GM18519 (cell line): ENCODE results near the gene FHIT.
"Not testable (repeated sequence)": the region's sequence is repeated elsewhere in the genome, so short reads cannot be mapped to it uniquely, and the experiment has no call there.

Experiments
- ATAC-seq: cut with Tn5 transposase; IDR thresholded peaks from one replicate; pipeline ENCODE4 v1.9.1; 2021; ENCODE audit warnings: mild to moderate bottlenecking, moderate library complexity; ENCODE audit not compliant: unreplicated experiment, low FRiP score

Gene FHIT

DNA sequence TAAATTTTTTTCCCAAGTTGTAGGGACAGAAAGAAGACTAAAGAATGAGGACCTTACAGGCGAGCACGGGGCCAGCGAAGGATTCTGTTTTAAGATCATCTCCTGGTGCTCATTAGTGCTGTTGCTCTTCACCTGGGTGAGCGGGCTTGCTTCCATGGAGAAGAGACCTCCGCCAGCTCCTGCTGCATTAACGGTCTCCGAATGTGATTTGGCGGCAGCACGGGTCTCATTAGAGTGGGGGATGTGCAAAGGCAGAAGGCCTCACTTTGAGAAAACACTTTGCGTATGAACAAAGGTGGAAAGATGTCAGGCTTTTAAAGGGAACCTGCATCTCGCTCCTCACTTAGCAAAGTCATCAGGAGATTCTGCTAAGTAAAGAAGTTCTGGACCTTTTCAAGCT lies 1448.0 kb downstream of the FHIT start:
- ATAC-seq: no peak

DNA sequence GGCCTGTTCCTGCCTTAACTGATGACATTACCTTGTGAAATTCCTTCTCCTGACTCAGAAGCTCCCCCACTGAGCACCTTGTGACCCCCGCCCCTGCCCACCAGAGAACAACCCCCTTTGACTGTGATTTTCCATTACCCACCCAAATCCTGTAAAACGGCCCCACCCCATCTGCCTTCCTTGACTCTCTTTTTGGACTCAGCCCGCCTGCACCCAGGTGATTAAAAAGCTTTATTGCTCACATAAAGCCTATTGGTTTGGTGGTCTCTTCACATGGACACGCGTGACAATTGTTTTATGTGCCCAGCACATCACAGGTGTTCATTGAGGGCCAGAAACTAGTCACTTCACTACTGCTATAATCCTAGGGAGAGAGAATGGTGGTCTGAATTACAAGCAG lies 1448.8 kb downstream of the FHIT start:
- not testable (repeated sequence) for ATAC-seq

DNA sequence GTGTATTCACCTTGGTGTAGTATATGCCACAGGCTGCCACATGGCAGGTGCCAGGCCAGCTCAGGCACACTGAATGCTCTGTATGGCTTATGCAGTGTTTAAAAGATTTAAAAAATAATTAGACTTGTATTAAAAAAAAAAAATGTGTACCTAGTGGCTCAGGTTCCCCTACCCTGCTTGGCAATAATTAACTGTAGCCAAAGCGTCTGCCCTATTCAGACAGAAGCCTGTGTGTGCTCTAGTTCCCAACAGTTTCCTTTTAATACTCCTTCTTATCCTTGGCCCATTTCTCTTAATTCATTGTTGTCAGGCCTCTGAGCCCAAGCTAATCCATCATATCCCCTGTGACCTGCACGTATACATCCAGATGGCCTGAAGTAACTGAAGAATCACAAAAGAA lies 1449.2 kb downstream of the FHIT start:
- ATAC-seq: no peak

DNA sequence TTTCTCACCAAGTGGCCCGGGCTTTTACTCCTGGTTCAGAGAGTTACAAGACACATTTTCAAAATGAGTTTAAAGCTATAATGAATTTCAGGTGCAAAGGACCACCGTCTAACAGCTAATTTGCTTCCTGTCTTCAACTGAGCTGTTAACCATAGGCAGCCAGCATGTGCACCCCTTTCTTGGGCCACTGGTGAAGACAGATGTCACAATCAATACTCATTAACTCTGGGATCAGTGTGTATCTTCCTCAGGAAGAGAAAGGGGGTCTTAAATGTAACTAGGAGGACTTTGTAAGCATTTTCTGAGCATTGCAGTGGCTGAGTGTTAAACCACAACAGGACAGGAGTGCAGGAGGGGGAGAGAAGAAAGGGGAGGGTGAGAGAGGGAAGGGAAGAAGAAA lies 1450.8 kb downstream of the FHIT start:
- no peak for ATAC-seq

DNA sequence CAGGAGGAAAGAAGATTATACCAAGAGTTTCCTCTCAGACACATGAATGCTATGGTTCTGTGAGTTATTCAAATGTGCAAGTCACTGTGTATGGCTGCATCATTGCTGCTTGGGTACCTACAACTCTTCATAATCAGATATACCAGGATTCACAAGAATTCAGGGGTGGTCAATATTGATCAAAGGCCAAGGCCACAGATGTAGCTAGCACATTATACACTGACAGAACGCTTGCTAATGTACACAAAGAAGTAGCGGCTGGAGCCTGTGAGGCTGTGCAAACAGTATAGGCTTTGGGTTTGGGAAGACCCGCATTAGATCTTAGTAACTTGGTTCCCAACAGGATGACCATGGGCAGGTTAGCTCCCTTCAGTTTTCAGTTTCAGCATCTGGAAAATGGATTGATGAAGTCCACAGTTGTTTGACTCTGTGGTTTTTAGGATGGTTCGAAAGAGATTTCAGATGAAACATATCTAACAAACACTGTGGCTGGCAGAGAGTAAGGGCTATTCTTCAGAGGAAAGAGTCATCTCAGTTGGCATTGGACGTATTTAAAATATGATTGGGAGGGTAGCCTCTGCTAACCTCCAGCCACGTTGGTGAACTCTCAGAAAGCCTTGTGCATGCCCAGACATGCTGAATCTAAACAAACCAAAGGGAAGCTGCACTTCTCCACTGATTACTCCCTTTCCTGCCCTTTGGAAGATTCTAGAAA lies 1452.7 kb downstream of the FHIT start:
- no peak for ATAC-seq

DNA sequence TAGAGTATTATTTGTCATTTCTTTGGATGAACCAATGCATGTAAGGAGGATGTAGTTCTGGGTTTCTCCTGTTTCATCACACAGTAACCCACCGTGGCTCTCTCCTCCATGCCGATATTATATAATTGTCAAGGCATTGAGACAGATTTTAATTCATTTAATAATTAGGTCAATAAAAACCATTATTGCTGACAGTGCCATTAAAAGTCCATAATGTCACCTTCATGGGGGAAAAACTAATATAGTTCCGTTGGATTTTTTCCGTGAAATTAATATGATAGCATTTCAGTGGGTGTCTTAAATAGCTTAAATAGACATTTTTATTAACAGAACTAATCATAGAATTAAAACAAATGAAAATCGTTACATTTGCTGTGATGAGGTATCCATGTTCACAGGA lies 1453.7 kb downstream of the FHIT start:
- no peak for ATAC-seq

DNA sequence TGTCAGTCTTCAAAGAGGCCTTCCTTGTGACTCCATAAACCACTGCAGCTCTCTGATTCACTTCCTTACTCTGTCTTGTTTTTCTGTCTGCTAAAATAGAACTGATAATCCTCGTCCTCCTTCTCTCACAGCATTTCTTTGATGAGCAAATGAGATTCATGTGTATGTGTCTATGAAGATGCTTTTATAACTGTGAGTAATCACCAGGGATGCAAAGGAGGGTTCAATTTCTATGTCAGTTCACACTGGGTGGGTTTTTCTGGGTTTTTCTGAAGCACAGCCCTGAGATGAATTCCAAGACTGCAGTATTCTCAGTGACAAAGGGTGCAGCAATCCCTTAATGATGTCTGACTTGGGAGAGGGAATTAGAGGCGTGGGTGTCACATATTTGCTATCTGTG lies 1454.8 kb downstream of the FHIT start:
- no peak for ATAC-seq

DNA sequence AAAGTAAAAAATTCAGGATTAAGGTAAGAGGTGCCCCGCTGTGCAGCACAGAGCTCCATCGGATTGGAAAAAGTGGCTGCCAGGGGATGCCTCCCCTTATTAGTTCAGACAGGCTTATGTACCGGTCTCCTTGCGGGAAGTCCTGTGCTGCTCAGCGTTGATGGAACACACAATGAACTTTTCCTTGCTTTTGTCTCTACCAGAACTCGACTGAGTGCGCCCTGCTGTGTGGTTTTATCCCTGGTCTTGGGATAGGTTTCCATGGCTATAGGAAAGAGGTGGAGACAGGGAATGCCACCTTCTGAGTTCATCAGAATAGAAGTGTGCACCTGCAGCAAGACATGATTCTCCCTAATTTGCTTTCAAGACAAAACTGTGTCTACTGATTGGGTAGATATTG lies 1455.5 kb downstream of the FHIT start:
- ATAC-seq: no peak

DNA sequence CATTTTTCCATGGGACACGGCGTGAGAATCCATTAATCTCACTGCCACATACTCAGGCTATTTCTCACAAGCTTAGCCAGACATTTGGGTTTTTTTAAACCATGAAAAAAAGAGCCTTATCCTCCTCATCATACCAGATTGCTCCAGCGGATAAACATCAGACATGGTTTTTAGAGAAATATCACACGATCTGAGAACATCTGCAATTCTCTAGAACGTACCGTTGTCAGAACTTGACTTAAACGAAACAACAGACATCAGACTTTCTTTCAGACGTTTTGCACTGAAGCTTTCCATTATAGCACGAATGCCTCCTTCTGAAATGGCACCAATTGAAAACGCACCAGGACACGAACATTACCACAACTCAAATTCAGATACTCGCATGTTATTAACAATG lies 1457.3 kb downstream of the FHIT start:
- no peak for ATAC-seq

DNA sequence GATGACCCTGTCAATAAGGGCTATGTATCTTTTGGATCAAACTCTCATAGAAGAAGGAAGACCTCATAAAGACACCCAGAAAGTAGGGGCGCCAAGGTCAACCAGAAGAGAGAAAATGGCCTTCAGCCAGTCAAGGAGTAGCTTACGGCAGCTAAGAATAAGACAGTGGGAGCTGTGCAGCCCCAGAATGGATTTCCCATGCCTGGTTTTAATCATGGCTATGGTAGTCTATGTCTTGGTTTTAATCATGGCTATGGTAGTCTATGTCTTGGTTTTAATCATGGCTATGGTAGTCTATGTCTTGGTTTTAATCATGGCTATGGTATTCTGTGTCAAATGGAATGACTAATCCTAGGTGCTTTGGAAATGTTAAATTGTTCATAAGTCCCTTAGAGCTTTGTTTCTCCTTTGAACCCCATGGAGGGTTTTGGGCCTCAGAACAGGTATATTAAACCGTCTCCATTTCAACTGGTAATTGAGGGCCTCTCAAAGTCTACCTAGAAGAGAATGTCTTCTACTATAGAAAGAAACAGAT lies 1459.4 kb downstream of the FHIT start:
- ATAC-seq: no peak

DNA sequence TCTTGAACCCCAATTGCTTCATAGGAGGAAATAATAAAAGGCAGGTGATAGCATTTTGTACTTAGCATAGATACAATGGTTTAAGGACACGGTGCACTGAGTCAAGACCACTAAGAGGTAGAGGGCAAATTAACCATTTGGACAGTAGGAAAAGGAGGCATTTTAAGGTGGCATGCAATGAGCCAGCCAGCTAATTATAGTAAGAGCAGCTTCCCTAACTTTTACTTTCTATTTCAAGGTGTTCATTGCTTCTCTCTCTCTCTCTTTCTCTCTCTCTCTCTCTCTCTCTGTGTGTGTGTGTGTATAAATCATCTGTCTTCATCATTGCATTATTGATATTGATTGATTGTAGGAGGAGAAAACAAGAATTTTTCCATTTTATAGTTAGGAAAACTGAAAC lies 1461.0 kb downstream of the FHIT start:
- ATAC-seq: no peak

DNA sequence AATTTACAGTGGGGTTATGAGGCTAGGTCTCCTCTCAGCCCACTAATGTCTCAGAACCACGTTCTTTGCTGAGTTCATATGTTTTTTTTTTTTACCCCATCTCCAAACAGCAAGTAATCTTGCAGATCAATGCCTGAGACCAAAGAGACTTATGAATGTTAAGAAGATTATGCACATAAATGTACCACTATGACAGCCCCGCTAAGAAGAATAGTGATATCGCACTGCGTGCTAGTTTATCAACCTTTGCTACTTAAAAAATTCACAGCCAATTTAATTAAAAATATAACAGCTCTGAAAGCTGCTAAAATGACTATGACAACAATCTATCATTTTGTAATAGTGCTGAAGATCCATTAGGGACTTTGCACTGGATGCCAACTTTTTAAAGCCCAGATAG lies 1462.5 kb downstream of the FHIT start:
- ATAC-seq: no peak

DNA sequence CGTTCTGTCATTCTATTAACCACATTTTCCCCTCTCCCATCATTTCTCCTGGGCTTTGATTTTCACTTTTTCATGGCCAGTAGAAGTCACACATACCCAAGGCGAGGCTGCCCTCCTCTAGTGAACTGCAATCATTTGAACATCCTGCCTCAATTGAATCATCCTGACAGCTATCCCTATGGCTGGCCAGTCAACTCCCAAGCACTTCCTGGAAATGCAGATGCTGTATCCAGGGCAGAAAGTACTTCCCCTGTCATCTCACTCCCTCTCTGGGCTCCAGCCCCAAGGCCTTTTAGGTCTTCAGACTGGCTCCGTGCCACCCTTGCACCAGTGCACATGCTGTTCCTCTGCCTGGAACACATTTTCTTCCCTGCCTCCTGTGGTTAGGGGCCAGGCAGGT lies 1463.1 kb downstream of the FHIT start:
- no peak for ATAC-seq

DNA sequence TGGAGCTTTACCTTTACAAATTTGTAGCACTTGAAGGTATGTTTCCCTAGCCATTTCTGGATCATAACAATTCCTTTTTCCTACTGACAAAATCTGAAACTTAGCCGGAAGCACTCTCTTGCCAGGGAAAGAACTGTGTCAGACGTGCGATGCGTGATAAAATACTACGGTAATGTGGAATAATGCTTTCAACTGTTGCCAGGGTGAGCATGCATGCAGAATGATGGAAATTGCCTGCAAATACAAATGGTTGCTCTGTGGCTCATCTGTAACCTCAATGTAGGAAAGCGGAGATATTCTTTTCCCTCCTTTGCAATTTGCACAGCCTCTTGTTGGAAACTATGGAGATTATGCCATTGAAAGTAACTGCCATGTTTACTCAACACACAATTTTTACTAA lies 1464.9 kb downstream of the FHIT start:
- no peak for ATAC-seq

DNA sequence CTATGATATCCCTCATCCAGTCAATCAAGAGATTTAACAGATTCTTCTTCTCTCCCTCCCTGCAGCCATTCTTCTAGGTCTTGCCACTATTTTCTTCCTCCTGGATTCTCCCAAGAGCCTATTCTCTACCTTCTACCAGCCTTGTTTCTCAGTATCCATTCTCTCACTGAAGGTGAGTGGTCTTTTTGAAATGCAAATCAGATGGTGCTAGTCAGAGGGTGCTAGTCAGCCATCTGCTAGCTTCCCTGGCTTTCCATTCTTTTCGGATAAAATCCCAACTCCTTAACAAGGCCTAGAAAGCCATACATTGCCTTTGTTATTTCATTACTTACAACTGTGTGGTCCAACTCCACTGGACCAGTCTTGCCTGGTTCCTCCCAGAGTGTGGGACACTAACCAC lies 1467.1 kb downstream of the FHIT start:
- ATAC-seq: no peak

DNA sequence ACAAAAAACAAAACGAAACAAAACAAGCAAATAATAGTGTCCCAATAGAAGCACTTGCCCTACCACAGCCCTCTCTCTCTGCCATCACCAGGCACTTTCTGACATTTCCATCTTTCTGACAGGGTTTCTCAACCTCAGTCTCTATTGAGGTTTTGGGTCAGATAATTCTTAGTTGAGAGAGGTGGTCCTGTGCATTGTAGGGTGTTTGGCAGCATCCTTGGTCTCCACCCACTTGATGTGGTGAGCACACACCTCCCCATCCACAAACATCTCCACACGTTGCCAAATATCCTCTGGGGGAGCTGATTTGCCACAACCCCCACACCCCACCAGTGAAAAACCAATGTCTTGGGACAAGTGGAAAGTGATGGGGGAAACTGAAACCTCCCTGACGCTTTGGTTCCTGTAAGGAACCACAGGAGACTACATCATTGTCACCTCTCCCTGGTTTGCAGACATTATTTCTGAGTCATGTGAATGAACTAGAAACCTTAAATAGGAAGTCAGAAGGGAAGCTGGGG lies 1467.7 kb downstream of the FHIT start:
- ATAC-seq: no peak

DNA sequence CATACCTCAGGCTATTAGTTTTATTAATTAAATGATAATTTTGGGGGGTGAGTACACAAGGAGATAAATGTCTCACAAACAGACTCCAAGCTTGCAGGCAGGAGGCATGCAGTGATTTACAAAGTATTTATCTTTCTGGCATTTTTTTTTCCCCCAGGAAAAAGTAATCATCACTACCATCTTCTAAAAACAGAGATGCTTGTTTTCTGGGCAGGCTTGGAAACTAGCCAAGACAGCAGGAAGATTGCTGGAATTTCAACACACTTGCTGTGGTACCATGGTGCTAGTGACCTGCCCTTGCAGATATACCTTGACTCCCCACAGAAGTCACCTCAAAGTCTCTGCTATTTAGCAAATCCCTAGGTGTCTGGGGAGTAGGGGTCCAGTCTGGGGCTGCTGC lies 1468.6 kb downstream of the FHIT start:
- ATAC-seq: no peak

DNA sequence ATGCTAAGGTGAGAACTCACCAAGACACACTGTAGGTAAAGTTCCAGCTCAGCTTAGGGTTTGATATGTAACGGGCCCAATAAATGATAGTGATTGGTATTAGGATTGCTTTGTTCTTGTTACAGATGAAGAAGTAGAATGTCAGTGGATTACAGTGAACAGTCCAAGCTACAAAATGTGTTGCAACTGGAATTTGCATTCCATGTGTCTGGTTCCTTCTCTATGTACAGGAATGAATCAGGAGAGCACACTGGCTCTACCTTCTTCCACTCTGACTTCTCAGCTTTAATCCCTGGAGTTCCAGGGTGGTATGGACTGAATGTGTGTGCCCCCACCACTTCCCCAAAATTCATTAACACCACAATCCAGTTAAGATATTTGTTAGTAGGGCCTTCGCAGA lies 1471.0 kb downstream of the FHIT start:
- ATAC-seq: no peak

DNA sequence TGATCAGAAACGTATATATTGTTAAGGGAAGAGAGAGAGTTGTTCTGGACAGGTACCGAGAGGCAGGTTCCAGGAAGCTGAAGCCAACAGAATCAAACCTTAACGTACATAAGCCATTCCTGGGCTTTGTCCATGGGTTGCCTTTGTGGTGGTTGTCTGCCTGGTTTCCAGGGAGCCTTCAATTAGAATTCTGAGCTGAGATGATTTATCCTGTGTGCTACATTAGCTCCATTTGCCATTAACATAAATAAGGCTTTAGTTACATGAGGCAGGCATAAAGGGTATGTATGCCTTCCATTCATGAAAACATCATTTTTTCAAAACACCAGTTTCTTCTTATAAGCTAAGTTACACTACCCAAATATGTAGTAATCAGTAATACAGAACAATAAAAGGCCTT lies 1472.0 kb downstream of the FHIT start:
- no peak for ATAC-seq

DNA sequence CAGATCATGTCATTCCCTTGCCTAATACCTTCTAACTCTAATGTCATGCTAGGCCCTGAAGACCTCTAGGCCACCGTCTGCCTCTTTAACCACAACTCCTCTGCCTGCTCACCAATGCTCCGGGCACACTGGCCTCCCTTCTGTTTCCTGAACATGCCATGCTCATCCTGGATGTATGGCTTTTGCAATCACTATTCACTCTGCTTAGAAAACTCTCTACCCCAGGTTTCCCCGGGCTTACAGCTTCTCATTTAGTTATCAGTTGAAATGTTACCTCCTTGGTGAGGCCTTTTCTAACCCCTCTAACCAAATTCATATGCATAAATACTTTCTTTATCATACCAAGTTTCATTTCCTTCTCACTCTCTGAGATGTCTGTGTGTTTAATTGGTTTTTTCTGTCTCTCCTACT lies 1473.6 kb downstream of the FHIT start:
- no peak for ATAC-seq

DNA sequence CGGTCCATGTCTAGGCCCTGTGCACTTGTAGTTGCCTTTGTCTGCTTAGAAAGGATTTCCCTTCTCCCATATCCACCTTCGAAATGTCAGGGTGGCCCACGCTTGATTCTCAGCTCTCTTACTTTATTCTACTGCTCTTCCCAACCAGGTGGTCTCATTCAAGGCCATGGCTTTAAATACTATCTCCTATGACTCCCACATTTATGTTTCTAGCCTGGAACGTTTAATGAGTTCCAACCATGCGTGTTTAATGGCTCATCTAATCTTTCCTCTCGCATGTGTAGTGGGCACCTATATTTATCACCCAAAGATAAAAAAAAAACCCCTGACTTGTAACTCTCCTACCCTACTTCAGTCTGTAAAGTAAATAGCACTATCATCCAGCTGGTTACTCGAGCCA lies 1474.2 kb downstream of the FHIT start:
- no peak for ATAC-seq

DNA sequence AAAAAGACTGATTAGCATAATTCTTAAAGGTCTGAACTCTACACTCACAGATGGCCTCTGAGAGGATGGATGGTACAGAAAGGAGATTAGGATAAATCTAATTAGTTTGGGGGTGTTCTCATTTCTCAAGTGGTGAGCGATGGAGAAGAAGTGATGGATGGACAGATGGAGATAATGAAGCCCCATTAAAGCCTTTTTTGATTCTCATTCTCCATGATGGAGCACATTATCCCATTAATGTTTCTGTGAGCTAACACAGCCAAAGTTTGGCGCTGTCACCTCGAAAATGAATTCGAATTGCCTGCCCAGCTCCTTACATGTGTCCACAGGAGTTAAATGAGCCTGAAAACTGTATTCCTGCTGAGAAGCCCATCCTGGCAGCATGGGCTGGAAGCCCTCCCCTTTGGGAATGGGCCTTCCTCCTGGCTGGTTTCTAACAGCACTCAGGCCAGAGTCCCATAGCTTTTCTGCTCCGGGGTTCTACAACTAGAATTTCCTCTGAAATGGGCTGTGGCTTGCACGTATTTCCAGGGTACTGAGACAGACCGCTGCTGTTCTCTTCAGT lies 1475.4 kb downstream of the FHIT start:
- no peak for ATAC-seq
